TTC549 (cell line): ENCODE data around the gene LIMA1.
"Not testable (repeated sequence)": the region's sequence is repeated elsewhere in the genome, so short reads cannot be mapped to it uniquely, and the experiment has no call there.

ENCODE experiments used
- FAIRE-seq: peaks from 2 replicates; lab custom pipeline; 2012; peaks lifted over from hg19 to GRCh38; lab: Jason Lieb, UNC

Gene LIMA1

GRCh38 chr12:50283229-50283923, at the start of gene LIMA1:
Gene LIMA1, minus strand, starts transcription at chr12:50283520. Its CDS starts 34,769 bp downstream, at chr12:50248751.
- no peak for FAIRE-seq

DNA sequence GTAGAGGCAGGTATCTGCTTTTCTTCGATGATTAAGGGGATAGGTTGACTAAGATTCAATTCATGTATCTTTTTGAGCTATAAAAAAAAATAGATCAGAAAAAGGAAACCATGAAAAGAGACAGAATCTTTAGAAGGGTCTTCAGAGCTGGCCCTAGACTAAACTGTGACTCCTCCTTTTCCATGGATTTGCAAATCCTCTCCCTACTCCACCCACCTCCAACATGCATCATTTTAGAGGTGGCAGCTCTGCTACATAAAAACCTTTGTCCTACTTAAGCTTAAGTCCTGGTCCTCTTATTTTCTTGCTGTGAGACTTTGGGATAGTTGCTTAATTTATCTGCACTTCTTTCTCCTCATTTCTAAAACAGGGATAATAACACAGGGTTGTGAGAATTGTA, 48.4 kb upstream of the LIMA1 start:
- FAIRE-seq, result no peak

- FAIRE-seq, result not testable (repeated sequence)
Measured at GRCh38 chr12:50328664-50329063, 45.3 kb upstream of the LIMA1 start.

DNA sequence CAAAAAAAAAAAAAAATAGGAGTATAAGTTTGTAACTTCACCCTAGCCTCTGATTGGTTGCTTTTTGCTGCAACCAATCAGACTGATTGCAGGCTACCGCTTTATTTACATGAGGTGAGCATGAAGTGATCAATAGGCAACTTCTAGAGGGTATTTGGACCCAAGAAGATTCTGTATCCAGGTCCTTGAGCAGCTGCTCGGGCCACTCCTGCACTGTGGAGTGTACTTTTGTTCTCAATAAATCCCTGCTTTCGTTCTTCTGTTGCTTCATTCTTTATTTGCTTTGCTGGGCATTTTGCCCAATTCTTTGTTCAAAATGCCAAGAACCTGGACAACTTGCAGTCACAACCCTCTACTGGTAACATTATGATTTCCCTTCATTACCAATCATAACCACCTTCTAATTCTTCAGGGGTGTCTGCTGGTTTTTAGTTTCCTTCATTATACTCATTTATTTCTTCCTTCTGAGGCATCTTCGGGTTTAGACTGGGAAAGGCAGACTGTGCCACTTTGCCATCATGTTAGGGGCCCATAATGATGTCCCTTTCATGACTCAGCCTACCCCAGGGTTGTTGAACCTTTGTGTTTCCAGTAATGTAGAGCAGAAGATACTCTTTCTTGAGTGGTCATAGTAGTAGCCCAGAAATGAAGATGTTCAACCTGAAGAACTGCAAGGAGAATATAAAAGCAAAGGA, 43.4 kb upstream of the LIMA1 start:
- FAIRE-seq, result no peak

DNA sequence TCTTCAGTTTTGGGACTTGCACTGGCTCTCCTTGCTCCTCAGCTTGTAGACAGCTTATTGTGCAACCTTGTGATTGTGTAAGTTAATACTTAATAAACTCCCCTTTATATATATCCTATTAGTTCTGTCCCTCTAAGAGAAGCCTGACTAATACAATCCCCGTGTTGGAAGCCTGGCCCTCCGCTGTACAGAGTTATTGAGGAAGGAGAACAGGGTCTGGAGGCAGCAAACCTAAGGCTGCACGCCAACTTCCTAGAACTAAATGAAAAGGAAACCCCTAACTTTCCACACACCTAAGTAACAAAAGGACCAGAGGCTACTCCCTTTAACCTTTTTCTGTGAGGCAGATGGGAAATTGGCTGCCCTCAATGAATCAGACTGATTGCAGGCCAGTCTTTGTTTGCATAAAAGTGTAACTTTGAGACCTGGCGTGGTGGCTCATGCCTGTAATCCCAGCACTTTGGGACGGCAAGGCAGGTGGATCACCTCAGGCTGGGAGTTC, 42.6 kb upstream of the LIMA1 start:
- no peak for FAIRE-seq

- not testable (repeated sequence) for FAIRE-seq
Measured at GRCh38 chr12:50324770-50325169, 41.5 kb upstream of the LIMA1 start.

DNA sequence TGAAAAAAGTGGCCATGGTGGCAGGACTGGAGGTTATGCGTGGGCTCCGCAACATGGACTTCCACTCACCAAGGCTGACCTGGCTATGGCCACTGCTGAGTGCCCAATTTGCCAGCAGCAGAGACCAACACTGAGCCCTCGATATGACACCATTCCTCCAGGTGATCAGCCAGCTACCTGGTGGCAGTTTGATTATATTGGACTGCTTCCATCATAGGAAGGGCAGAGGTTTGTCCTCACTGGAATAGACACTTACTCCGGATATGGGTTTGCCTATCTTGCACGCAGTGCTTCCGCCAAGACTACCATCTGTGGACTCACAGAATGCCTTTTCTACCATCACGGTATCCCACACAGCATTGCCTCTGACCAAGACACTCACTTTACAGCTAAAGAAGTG, 40.8 kb upstream of the LIMA1 start:
- FAIRE-seq, result not testable (repeated sequence)

DNA sequence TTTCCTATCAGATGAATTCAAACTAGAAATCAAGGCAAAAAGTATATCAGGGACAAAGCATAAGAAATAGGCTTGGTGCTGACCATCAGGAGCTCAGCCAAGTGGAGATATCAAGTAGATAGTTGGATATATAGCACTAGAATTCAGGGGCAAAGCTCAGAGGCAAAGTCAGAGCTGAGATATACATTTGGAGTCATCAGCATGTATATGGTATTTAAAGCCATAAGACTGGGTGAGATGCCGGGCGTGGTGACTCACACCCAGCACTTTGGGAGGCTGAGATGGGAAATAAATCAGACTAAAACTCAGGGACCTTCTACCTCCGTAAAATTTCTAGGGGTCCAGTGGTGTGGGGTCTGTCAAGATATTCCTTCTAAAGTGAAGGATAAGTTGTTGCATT, 38.9 kb upstream of the LIMA1 start:
- FAIRE-seq, result no peak

DNA sequence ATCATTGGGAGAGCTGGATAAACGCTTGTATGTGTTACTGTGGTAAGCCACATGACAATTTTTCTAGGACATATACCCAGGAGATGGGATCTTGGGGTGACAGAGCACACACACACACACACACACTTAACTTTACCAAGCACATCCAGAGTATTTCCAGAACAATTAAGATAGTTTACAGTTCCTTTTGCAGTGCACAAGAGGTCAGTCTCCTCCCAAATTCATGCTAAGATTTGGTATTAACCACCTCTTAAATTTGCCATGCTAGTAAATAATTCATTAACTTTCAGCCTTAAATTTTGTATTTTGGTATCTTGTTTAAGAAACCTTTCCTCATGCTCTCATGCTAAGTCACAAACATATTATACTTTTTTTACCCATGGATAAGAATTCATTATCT, 33.9 kb upstream of the LIMA1 start:
- FAIRE-seq, result no peak

DNA sequence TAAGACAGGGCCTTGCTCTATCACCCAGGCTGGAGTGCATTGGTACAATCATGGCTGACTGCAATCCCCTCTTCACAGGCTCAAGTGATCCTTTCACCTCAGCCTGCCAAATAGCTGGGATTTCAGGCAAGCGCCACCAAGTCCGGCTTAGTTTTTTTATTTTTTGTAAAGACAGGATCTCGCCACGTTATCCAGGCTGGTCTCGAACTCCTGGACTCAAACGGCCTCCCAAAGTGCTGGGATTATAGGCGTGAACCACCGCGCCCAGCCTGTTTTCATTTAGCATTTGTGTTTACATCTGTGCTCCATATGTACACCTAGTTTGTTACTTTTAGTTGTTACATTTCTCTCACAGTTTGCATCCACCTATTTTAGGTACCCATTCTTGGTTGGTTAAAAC, 32.5 kb upstream of the LIMA1 start:
- no peak for FAIRE-seq

- no peak for FAIRE-seq
Measured at GRCh38 chr12:50314636-50315312, 31.5 kb upstream of the LIMA1 start.

GRCh38 chr12:50313971-50314370, 30.7 kb upstream of the LIMA1 start:
- FAIRE-seq, result not testable (repeated sequence)

DNA sequence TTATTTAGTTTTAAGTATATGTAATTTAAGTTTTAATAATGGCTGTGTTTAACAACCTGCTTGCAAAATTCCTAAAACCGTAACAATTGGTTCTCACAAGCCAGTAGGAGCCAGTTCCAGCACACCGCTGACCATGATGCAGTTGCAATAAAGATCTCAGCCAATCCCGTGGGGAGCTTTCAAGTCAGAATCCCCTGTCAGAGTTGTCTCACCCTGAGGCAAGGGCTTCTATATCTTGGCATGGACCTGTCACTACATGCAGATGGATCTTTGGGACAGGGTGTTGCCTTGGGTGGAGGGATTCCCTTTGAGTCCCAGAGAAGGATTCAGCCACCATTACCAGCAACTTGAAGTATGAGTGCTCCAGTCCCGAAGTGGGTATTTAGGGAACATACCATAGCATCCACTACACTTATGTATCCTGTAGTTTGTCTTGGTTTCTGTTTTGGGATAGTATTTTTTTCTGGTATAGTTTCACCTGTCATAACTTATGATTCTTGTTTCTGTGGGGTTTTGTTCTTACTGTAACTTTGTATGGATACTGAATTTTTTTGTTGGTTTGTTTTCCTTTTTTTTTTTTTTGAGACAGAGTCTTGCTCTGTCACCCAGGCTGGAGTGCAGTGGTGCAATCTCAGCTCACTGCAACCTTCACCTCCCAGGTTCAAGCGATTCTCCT, 30.1 kb upstream of the LIMA1 start:
- no peak for FAIRE-seq

DNA sequence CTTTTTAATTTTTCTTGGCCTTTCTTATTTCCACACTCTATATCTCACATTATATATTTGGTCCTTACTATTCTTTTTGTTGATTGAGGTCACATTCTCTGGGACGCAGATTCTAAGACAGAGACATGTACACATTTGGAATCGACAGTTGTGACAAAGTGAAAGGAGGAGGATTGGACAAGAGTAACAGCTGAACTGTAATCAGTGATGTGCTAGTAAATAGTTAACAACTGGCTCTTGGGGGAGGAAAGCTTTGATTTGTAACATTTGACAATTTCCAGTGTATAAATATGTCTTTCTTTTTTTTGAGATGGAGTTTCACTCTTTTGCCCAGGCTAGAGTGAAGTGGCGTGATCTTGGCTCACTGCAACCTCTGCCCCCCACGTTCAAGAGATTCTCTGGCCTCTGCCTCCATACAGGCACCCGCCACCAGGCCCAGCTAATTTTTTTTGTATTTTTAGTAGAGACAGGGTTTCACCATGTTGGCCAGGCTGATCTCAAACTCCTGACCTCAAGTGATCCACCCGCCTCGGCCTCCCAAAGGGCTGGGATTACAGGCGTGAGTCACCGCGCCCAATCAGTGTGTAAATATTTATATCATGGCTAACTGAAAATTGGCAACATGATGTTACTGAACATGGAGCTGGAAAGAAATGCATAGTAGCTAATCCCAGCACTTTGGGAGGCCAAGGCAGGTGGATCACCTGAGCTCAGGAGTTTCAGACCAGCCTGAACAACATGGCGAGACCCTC, 28.7 kb upstream of the LIMA1 start:
- FAIRE-seq, result not testable (repeated sequence)

GRCh38 chr12:50309950-50310349, 26.6 kb upstream of the LIMA1 start:
- no peak for FAIRE-seq

DNA sequence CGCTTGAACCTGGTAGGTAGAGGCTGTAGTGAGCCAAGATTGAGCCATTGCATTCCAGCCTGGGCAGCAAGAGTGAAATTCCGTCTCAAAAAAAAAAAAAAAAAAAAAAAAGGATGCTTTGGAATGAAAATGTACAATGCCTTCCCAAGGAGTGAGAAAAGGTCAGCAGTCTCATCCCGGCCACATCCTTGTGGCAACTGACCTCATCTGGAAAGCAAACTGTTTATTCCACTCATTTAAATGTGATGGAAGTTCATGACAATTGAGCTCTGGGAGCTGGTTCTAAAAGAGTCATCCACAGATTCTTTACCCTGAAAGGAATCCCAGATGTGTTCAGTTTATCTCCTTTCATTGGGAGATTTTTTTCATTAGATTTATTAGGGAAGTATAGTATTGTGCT, 19.4 kb upstream of the LIMA1 start:
- FAIRE-seq, result no peak

DNA sequence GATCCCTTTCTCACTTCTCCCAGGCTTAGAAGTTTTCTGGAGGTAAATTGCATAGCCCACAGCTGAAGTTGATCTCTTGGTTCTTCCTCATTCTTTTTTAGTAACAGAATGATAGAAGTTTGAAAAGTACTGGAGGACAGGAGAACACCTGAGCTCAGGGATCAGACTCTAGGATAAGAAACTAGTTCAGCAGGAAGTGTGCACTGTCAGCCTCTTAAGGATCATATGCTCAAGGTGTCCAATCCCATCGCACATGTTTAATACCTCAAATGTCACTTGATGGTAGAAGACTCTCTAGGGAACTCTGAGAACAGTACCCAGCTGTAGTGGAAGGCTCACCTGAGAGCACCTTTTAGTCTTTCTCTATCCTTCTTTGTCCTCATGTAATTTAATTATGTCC, 14.7 kb upstream of the LIMA1 start:
- FAIRE-seq, result no peak

GRCh38 chr12:50297027-50297426, 13.7 kb upstream of the LIMA1 start:
- FAIRE-seq, result no peak

GRCh38 chr12:50296554-50296953, 13.2 kb upstream of the LIMA1 start:
- no peak for FAIRE-seq

GRCh38 chr12:50291377-50291776, 8.1 kb upstream of the LIMA1 start:
- no peak for FAIRE-seq

GRCh38 chr12:50290692-50291091, 7.4 kb upstream of the LIMA1 start:
- FAIRE-seq, result not testable (repeated sequence)

DNA sequence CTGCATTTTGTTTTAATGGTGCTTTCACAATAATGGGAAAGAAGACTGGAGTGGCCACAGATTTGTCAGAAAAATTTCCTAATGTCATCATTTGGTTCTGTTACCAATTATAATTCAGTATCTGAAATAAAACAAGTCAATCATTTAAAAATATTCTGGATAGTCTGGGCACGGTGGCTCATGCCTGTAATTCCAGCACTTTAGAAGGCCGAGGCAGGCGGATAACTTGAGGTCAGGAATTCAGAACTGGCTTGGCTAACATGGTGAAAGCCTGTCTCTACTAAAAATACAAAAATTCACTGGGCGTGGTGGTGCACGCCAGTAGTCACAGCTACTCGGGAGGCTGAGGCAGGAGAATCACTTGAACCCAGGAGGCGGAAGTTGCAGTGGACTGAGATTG, 4.0 kb upstream of the LIMA1 start:
- no peak for FAIRE-seq
